ENCODE measurements around the gene TMEM119. TPM values are rescaled to one million over a fixed set of nuclear protein-coding genes. Genes with fewer than 3 reads are reported as not detected.
A peak's percentile ranks its signal among the peaks of the same experiment; 100 is the strongest.

Gene TMEM119
- total and polyA plus RNA-seq, 2 of the 4 experiments (the other 2 are of a cell fraction), result 8.1 to 9.2 TPM

- Histone ChIP-seq H2BK20ac (ENCODE audit: low read depth, low read length) (0 out of 2 replicates have a peak overlapping the region, but pooled peaks have one; percentile 32), H3K14ac (replicated peaks; ENCODE audit: low read depth, low read length) (no peak overlapping the region), H2AFZ (replicated peaks; ENCODE audit: low read length, poor library complexity) (no peak overlapping the region), H3K9ac (ENCODE audit: low read depth, low read length) (no peak overlapping the region), H2BK5ac (ENCODE audit: low read depth, low read length, poor library complexity, severe bottlenecking) (no peak overlapping the region), H2BK15ac (ENCODE audit: low read depth, low read length) (peak overlapping the region; percentile 91), H2AK9ac (replicated peaks; ENCODE audit: low read depth, low read length, poor library complexity) (no peak overlapping the region), H3K56ac (ENCODE audit: extremely low read depth, insufficient read depth, low read length) (peak overlapping the region; percentile 16; the same call in 1 of the 2 replicates), H4K20me1 (ENCODE audit: insufficient read depth, low read length) (no peaks in the 10 kb centered on the region), H3K27me3 (ENCODE audit: control insufficient read depth, insufficient read depth, low read length) (no peaks in the 10 kb centered on the region), H4K5ac (ENCODE audit: low read depth, low read length) (no peak overlapping the region), H3K4me2 (ENCODE audit: low read depth, low read length) (no peak overlapping the region), H4K91ac (ENCODE audit: insufficient read depth, low read depth, low read length) (peak overlapping the region; percentile 32), H3K9me3 (ENCODE audit: control insufficient read depth, insufficient read depth, low read length) (no peaks in the 10 kb centered on the region), H3K4ac (ENCODE audit: low read depth, low read length) (no peak overlapping the region; the same call in 1 of the 2 replicates), H3K9me1 (ENCODE audit: insufficient read depth, low read length) (no peaks in the 10 kb centered on the region; the same call in none of the 2 replicates), H3K27ac (ENCODE audit: insufficient read depth, low read length) (no peak overlapping the region), H3K18ac (ENCODE audit: low read depth, low read length) (no peak overlapping the region), H2AK5ac (ENCODE audit: low read depth, low read length) (peak overlapping the region; percentile 58), H3K23ac (ENCODE audit: low read depth, low read length) (no peak overlapping the region), H3K36me3 (ENCODE audit: control insufficient read depth, insufficient read depth, low read length) (no peaks in the 10 kb centered on the region), H3K4me3 (ENCODE audit: insufficient read depth, low read depth, low read length) (no peak overlapping the region), H3K79me1 (ENCODE audit: low read depth in 1 of 2, low read length in 2 of 2) (no peaks in the 10 kb centered on the region), H4K8ac (ENCODE audit: low read depth in 2 of 2, low read length in 2 of 2) (no peak overlapping the region), H3K4me1 (ENCODE audit: control insufficient read depth, insufficient read depth, low read length) (peaks cover 2% of the 10 kb centered on the region; the same call in 1 of the 2 replicates), H2BK120ac (ENCODE audit: low read depth, low read length) (no peak overlapping the region)
- ChIA-PET CTCF (no interaction called here), POLR2A (ENCODE audit: unreplicated experiment) (no interaction called here)
- DNase-seq, result no peak
- 77% methylated on average over 2 of the region's 2 CpGs; no CpG with 5 or more reads in 1 of the 2 experiments for WGBS, 2 experiments (ENCODE audit: extremely low coverage in 2 of 2, insufficient read length in 1 of 2)
- TF ChIP-seq, protein P1, sequence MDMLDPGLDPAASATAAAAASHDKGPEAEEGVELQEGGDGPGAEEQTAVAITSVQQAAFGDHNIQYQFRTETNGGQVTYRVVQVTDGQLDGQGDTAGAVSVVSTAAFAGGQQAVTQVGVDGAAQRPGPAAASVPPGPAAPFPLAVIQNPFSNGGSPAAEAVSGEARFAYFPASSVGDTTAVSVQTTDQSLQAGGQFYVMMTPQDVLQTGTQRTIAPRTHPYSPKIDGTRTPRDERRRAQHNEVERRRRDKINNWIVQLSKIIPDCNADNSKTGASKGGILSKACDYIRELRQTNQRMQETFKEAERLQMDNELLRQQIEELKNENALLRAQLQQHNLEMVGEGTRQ (IDR thresholded peaks at IDR 0.05; ENCODE audit: low read depth, low read length), result no peak
- TF ChIP-seq NFE2L2 (IDR thresholded peaks at IDR 0.05; ENCODE audit: low read depth, low read length), result no peak
- no peak for TF ChIP-seq FOS (IDR thresholded peaks at IDR 0.05; ENCODE audit: low read depth, low read length)
- TF ChIP-seq RFX5 (IDR thresholded peaks at IDR 0.05; ENCODE audit: low read depth, low read length), result no peak
- no peak for TF ChIP-seq MAZ (IDR thresholded peaks at IDR 0.05; ENCODE audit: borderline replicate concordance, low read depth, low read length)
- TF ChIP-seq CEBPB (IDR thresholded peaks at IDR 0.05; ENCODE audit: low read depth, low read length), result no peak
- no peak for TF ChIP-seq ELK1 (IDR thresholded peaks at IDR 0.05; ENCODE audit: borderline replicate concordance, low read depth, low read length)
- TF ChIP-seq SMC3 (IDR thresholded peaks at IDR 0.05; ENCODE audit: low read depth, low read length), result no peak
- TF ChIP-seq, protein P2, sequence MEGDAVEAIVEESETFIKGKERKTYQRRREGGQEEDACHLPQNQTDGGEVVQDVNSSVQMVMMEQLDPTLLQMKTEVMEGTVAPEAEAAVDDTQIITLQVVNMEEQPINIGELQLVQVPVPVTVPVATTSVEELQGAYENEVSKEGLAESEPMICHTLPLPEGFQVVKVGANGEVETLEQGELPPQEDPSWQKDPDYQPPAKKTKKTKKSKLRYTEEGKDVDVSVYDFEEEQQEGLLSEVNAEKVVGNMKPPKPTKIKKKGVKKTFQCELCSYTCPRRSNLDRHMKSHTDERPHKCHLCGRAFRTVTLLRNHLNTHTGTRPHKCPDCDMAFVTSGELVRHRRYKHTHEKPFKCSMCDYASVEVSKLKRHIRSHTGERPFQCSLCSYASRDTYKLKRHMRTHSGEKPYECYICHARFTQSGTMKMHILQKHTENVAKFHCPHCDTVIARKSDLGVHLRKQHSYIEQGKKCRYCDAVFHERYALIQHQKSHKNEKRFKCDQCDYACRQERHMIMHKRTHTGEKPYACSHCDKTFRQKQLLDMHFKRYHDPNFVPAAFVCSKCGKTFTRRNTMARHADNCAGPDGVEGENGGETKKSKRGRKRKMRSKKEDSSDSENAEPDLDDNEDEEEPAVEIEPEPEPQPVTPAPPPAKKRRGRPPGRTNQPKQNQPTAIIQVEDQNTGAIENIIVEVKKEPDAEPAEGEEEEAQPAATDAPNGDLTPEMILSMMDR (conservative IDR thresholded peaks at IDR 0.05; ENCODE audit: low read depth, low read length), result no peak
- TF ChIP-seq POLR2A (IDR thresholded peaks at IDR 0.05; ENCODE audit: low read depth, low read length), result no peak
- no peak for TF ChIP-seq CHD1 (IDR thresholded peaks at IDR 0.05; ENCODE audit: low read depth, low read length)
- no peak for TF ChIP-seq BHLHE40 (IDR thresholded peaks at IDR 0.05; ENCODE audit: low read depth, low read length)
- TF ChIP-seq MAFK (IDR thresholded peaks at IDR 0.05; ENCODE audit: low read depth, low read length), result no peak
- ATAC-seq (ENCODE audit: low read depth), result no peak
- in situ Hi-C loops (cut with MboI; ENCODE audit: low sequenced_read_pairs) (no loop called here), dilution Hi-C loops (cut with HindIII; ENCODE audit: low sequenced_read_pairs, unreplicated experiment) (no loop called here), intact Hi-C loops (cut with micrococcal nuclease) (no loop called here)
- BruUV-seq (replicated peaks), result no TSS peak
These were observed 19.6 kb downstream of the TMEM119 start for GRCh38 chr12:108578264-108578663.

Data from IMR-90 (cell line).